GM12878 (cell line): Measurements from ENCODE around the gene CWC27.

Source experiments
- CTCF ChIP-seq, 3 experiments: IDR thresholded peaks in 2 of 3; conservative IDR thresholded peaks in 1 of 3; 2 replicates each; pipeline ENCODE4 v1.5.1; 2011; ENCODE audit warnings: low read depth in 3 of 3, low read length in 3 of 3, mild to moderate bottlenecking in 3 of 3, control low read depth in 2 of 3, moderate library complexity in 2 of 3, inconsistent platforms in 1 of 3, mixed read lengths in 1 of 3; ENCODE audit not compliant: control insufficient read depth in 2 of 3, insufficient read depth in 1 of 3; ENCODE audit errors: extremely low read depth in 1 of 3
- EGR1 ChIP-seq, 2 experiments: IDR thresholded peaks; 1 replicate in 1 of 2; 2 replicates in 1 of 2; pipeline ENCODE4 v1.6.1; 2011 to 2012; ENCODE audit warnings: low read depth in 2 of 2, low read length in 2 of 2, borderline replicate concordance in 1 of 2, mild to moderate bottlenecking in 1 of 2, moderate library complexity in 1 of 2
- EZH2 ChIP-seq: IDR thresholded peaks from 2 replicates; pipeline ENCODE4 v1.6.1; 2012; ENCODE audit warnings: low read depth, mild to moderate bottlenecking, control low read depth, inconsistent platforms, low read length, borderline replicate concordance; ENCODE audit not compliant: control insufficient read depth
- FOXM1 ChIP-seq: IDR thresholded peaks from 2 replicates; pipeline ENCODE4 v1.6.1; 2012; ENCODE audit warnings: low read depth, mild to moderate bottlenecking, inconsistent platforms, low read length, moderate library complexity
- IRF4 ChIP-seq: IDR thresholded peaks from 2 replicates; pipeline ENCODE4 v1.6.1; 2011; ENCODE audit warnings: low read depth, low read length
- PAX5 ChIP-seq: IDR thresholded peaks from 2 replicates; pipeline ENCODE4 v1.6.1; 2011; ENCODE audit warnings: low read depth, low read length, borderline replicate concordance
- POLR2AphosphoS5 ChIP-seq: IDR thresholded peaks from 2 replicates; pipeline ENCODE4 v1.6.1; 2011; ENCODE audit warnings: mild to moderate bottlenecking, low read length, inconsistent platforms
- SMARCA5 ChIP-seq: fragments of 450-650 bp; IDR thresholded peaks from 2 replicates; pipeline ENCODE4 v1.6.1; 2017; ENCODE audit warnings: mild to moderate bottlenecking
- ZNF217 ChIP-seq: fragments of 450-650 bp; IDR thresholded peaks from 2 replicates; pipeline ENCODE4 v1.6.1; 2017; ENCODE audit warnings: antibody characterized with exemption, mild to moderate bottlenecking

DNA sequence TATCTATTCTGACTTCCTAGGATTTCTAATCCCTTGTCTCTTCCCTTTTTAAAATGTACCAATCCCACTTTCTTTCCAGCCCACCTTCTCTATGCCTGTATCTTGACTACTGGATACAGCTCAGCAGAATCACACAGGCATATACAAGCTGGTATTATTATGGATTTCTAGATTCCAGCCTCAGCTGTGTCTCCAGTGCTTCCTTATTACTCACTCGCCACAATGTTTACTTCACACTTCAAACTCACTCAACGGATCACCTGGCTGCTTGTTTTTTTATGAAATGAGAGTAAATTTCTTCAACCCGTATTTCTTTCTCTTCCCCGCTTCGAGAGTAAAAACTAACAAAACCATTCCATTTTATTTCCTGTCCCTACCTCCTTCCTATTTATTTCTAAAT lies 38.8 kb downstream of the CWC27 start:
- TF ChIP-seq CTCF (IDR thresholded peaks at IDR 0.05 in 2 of 3, conservative IDR thresholded peaks at IDR 0.05 in 1 of 3; ENCODE audit: control insufficient read depth in 2 of 3, extremely low read depth in 1 of 3, insufficient read depth in 1 of 3, low read depth in 3 of 3, low read length in 3 of 3) (no peak), EGR1 (IDR thresholded peaks at IDR 0.05; ENCODE audit: borderline replicate concordance in 1 of 2, low read depth in 2 of 2, low read length in 2 of 2) (no peak), IRF4 (no peak), PAX5 (no peak), FOXM1 (no peak), EZH2 (no peak), POLR2AphosphoS5 (no peak), SMARCA5 (no peak), ZNF217 (no peak)
